Stomach (tissue), 9 donors: ENCODE measurements around the gene MGAM2. TPM values are rescaled to one million over a fixed set of nuclear protein-coding genes. Genes with fewer than 3 reads are reported as not detected.

Source experiments
- DNase-seq, 2 donors: peaks; one replicate each; pipeline versions ENCODE4 v3.0.0 to v3.0.0-alpha.2; 2013 to 2019
- H3K27ac ChIP-seq, 5 donors: fragments of 200-600 bp in 4 of 5; sonication (generic) in 4 of 5; one replicate each; pipeline ENCODE4 v1.5.1; 2013 to 2019; ENCODE audit warnings: mild to moderate bottlenecking in 1 of 5, moderate library complexity in 1 of 5
- H3K27me3 ChIP-seq, 3 donors: fragments of 200-600 bp; sonication (generic); one replicate each; pipeline ENCODE4 v1.5.1; 2017 to 2019; ENCODE audit warnings: mixed run types in 1 of 3
- H3K36me3 ChIP-seq, 4 donors: fragments of 200-600 bp; sonication (generic); 1 replicate in 3 of 4; 2 replicates in 1 of 4; pipeline ENCODE4 v1.5.1; 2016 to 2019
- H3K4me1 ChIP-seq, 4 donors: fragments of 200-600 bp; sonication (generic); one replicate each; pipeline ENCODE4 v1.5.1; 2016 to 2019
- H3K4me3 ChIP-seq, 4 donors: fragments of 200-600 bp; sonication (generic) in 3 of 4; one replicate each; pipeline ENCODE4 v1.5.1; 2016 to 2019; ENCODE audit warnings: mild to moderate bottlenecking in 1 of 4
- H3K9me3 ChIP-seq, 4 donors: fragments of 200-600 bp; sonication (generic); one replicate each; pipeline ENCODE4 v1.5.1; 2016 to 2019
- CTCF ChIP-seq, 7 experiments: fragments of 450-650 bp in 4 of 7; fragments of 200-600 bp in 3 of 7; sonication (generic) in 3 of 7; IDR thresholded peaks; one replicate each; pipeline ENCODE4 v1.5.1; 2016 to 2019; ENCODE audit warnings: antibody characterized with exemption in 7 of 7, control low read depth in 2 of 7, mild to moderate bottlenecking in 1 of 7
- EP300 ChIP-seq: sonication (generic); formaldehyde crosslinking; IDR thresholded peaks from one replicate; pipeline ENCODE4 v1.6.1; 2017; ENCODE audit warnings: antibody characterized with exemption
- POLR2A ChIP-seq, 4 donors: fragments of 450-650 bp; IDR thresholded peaks; one replicate each; pipeline ENCODE4 v1.6.1; 2016; ENCODE audit warnings: antibody characterized with exemption in 4 of 4, control low read depth in 2 of 4, mild to moderate bottlenecking in 1 of 4, moderate library complexity in 1 of 4
- POLR2AphosphoS5 ChIP-seq, 3 donors: sonication (generic); formaldehyde crosslinking; IDR thresholded peaks; one replicate each; pipeline ENCODE4 v1.6.1; 2016; ENCODE audit warnings: antibody characterized with exemption in 3 of 3
- WGBS, 5 donors: extraction: QIAGEN DNeasy Blood & Tissue Kit in 3 of 5; methylation state at CpG; one replicate each; pipeline versions ENCODE4 v1.1.5 to v1.1.7; 2013 to 2018; 5-methylcytosine and 5-hydroxymethylcytosine counted together
- intact Hi-C: fragments of 100-400 bp; cut with DNase I; formaldehyde crosslinking; loops from one replicate; pipeline ENCODE4 v1.15.1; 2023; ENCODE audit warnings: low total_unique reads
- polyA plus RNA-seq, 3 donors: library from polyadenylated mRNA; stranded (reverse); fragments of 200-250 nt; gene quantifications; one replicate each; pipeline ENCODE4 v1.2.3, GENCODE V29; 2013
- total RNA-seq, 5 donors: library from RNA; depleted of rRNA; stranded (reverse); fragments of >200 nt; gene quantifications; one replicate each; pipeline versions ENCODE4 v1.1.0 to v1.2.3, GENCODE V29; 2014 to 2016
- donor health status: healthy with polysubstance abuse.
- donor health status: Bipolar disorder and iron deficiency.
- donor health status: healthy.

MGAM2 gene
- total and polyA plus RNA-seq, 8 donors = 0.05 to 2.9 (median 1.1) TPM; not detected in 3

- H3K27me3 ChIP-seq = no peaks in the 10 kb centered on the region
- no peak overlapping the region for H3K27ac ChIP-seq
- 88 to 98% (median 95%) methylated on average over 2 of the region's 2 CpGs for WGBS, 5 donors
- no peak overlapping the region for H3K4me3 ChIP-seq
- H3K4me1 ChIP-seq = no peaks in the 10 kb centered on the region
- intact Hi-C loops = no loop called here
- TF ChIP-seq CTCF (IDR thresholded peaks at IDR 0.05) = no peak
- no peak for TF ChIP-seq EP300
- TF ChIP-seq POLR2AphosphoS5 (IDR thresholded peaks at IDR 0.05) = no peak
- TF ChIP-seq POLR2A (IDR thresholded peaks at IDR 0.05) = no peak
- DNase-seq = peak in 1 of 2 donors; percentile 51
- no peaks in the 10 kb centered on the region for H3K9me3 ChIP-seq
- H3K36me3 ChIP-seq = no peaks in the 10 kb centered on the region
Observed at GRCh38 chr7:142168746-142169145, 57.2 kb downstream of the MGAM2 start.

GRCh38 chr7:142172932-142173331 is 61.4 kb downstream of the MGAM2 start:
- intact Hi-C loops = no loop called here
- no peaks in the 10 kb centered on the region for H3K36me3 ChIP-seq
- 53 to 77% (median 74%) methylated on average over 4 of the region's 4 CpGs for WGBS, 5 donors
- H3K27me3 ChIP-seq = no peaks in the 10 kb centered on the region
- DNase-seq = no peak
- H3K4me1 ChIP-seq = no peaks in the 10 kb centered on the region
- no peak overlapping the region for H3K27ac ChIP-seq
- H3K9me3 ChIP-seq = no peaks in the 10 kb centered on the region
- TF ChIP-seq POLR2AphosphoS5 (IDR thresholded peaks at IDR 0.05) = no peak
- TF ChIP-seq EP300 = no peak
- TF ChIP-seq CTCF (IDR thresholded peaks at IDR 0.05) = no peak
- TF ChIP-seq POLR2A (IDR thresholded peaks at IDR 0.05) = no peak
- no peak overlapping the region for H3K4me3 ChIP-seq

- DNase-seq = no peak
- intact Hi-C loops = no loop called here
- Histone ChIP-seq H3K4me3 (no peak overlapping the region), H3K4me1 (no peaks in the 10 kb centered on the region), H3K36me3 (no peaks in the 10 kb centered on the region), H3K27ac (no peak overlapping the region), H3K9me3 (no peaks in the 10 kb centered on the region), H3K27me3 (no peaks in the 10 kb centered on the region)
- TF ChIP-seq POLR2A (IDR thresholded peaks at IDR 0.05) (no peak), EP300 (no peak), CTCF (IDR thresholded peaks at IDR 0.05) (no peak), POLR2AphosphoS5 (IDR thresholded peaks at IDR 0.05) (no peak)
- 66 to 95% (median 81%) methylated on average over 1 to 2 of the region's 2 CpGs for WGBS, 5 donors
Observed at GRCh38 chr7:142174441-142174840, 62.9 kb downstream of the MGAM2 start.

GRCh38 chr7:142175594-142175993 is 64.1 kb downstream of the MGAM2 start:
- TF ChIP-seq CTCF (IDR thresholded peaks at IDR 0.05) = no peak
- TF ChIP-seq POLR2A (IDR thresholded peaks at IDR 0.05) = no peak
- no peak for TF ChIP-seq POLR2AphosphoS5 (IDR thresholded peaks at IDR 0.05)
- no peak for TF ChIP-seq EP300
- Histone ChIP-seq H3K4me1 (no peaks in the 10 kb centered on the region), H3K4me3 (no peak overlapping the region), H3K36me3 (no peaks in the 10 kb centered on the region), H3K9me3 (no peaks in the 10 kb centered on the region), H3K27me3 (no peaks in the 10 kb centered on the region), H3K27ac (no peak overlapping the region)
- intact Hi-C loops = no loop called here
- no peak for DNase-seq
- WGBS, 5 donors = 82 to 93% (median 89%) methylated on average over 3 of the region's 3 CpGs
